SK-N-SH (cell line): ENCODE results near the gene SLC38A3. TPM values are rescaled to one million over a fixed set of nuclear protein-coding genes. Genes with fewer than 3 reads are reported as not detected.

Experiments
- CTCF ChIA-PET: fragments of 300-600, 350-600 bp; formaldehyde crosslinking; extraction: SDS; loops from one replicate; lab custom pipeline; 2021; lab: Yijun Ruan, JAX
- POLR2A ChIA-PET: fragments of 350-600 bp; sonication (Branson Sonifier 250); formaldehyde crosslinking; extraction: SDS; loops from one replicate; lab custom pipeline; 2020; ENCODE audit warnings: antibody characterized with exemption, inconsistent platforms; lab: Yijun Ruan, JAX
- DNase-seq: peaks from one replicate; pipeline ENCODE4 v3.0.0; 2012
- H2AFZ ChIP-seq: fragments of 200-600 bp; sonication (generic); 2 replicates; pipeline ENCODE4 v1.8.1; 2016; ENCODE audit warnings: antibody characterized with exemption, mild to moderate bottlenecking, low read depth
- H3F3A ChIP-seq: fragments of 200-600 bp; sonication (generic); replicated peaks from 2 replicates; pipeline ENCODE3; 2016; ENCODE audit warnings: antibody characterized with exemption, mild to moderate bottlenecking; ENCODE audit not compliant: insufficient read depth
- H3K27ac ChIP-seq, 2 experiments: fragments of 200-500 bp in 1 of 2; fragments of 200-600 bp in 1 of 2; sonication (Bioruptor generic) in 1 of 2; sonication (generic), shearing (Covaris generic) in 1 of 2; 2 replicates each; pipeline versions ENCODE4 v1.5.1 to v1.6.1; 2014 to 2016; ENCODE audit warnings: low read depth in 2 of 2, inconsistent platforms in 1 of 2, low read length in 1 of 2, mild to moderate bottlenecking in 1 of 2, mixed read lengths in 1 of 2
- H3K27me3 ChIP-seq: fragments of 200-600 bp; sonication (generic), shearing (Covaris generic); 2 replicates; pipeline ENCODE4 v1.6.1; 2016; ENCODE audit warnings: mixed run types; ENCODE audit not compliant: insufficient read depth
- H3K36me3 ChIP-seq, 2 experiments: fragments of 200-500 bp in 1 of 2; fragments of 200-600 bp in 1 of 2; sonication (Bioruptor generic) in 1 of 2; sonication (generic) in 1 of 2; replicated peaks in 1 of 2; 2 replicates each; pipeline versions ENCODE3 to v1.5.1; 2014 to 2016; ENCODE audit warnings: low read length in 1 of 2, mild to moderate bottlenecking in 1 of 2; ENCODE audit not compliant: insufficient read depth in 2 of 2, control insufficient read depth in 1 of 2
- H3K4me1 ChIP-seq, 2 experiments: fragments of 200-500 bp in 1 of 2; fragments of 200-600 bp in 1 of 2; sonication (Bioruptor generic) in 1 of 2; sonication (generic), shearing (Covaris generic) in 1 of 2; 2 replicates each; pipeline versions ENCODE4 v1.5.1 to v1.6.1; 2014 to 2016; ENCODE audit warnings: low read depth in 1 of 2, low read length in 1 of 2, mixed run types in 1 of 2; ENCODE audit not compliant: insufficient read depth in 2 of 2, control insufficient read depth in 1 of 2
- H3K4me2 ChIP-seq: fragments of 200-600 bp; sonication (generic), shearing (Covaris generic); 2 replicates; pipeline ENCODE4 v1.6.1; 2017; ENCODE audit warnings: mixed run types
- H3K4me3 ChIP-seq, 2 experiments: fragments of 200-500 bp in 1 of 2; fragments of 200-600 bp in 1 of 2; sonication (Bioruptor generic) in 1 of 2; sonication (generic), shearing (Covaris generic) in 1 of 2; 2 replicates each; pipeline versions ENCODE4 v1.5.1 to v1.8.1; 2014 to 2016; ENCODE audit warnings: low read depth in 2 of 2, inconsistent platforms in 1 of 2, low read length in 1 of 2, mild to moderate bottlenecking in 1 of 2, mixed read lengths in 1 of 2, moderate library complexity in 1 of 2
- H3K79me2 ChIP-seq: fragments of 200-600 bp; sonication (generic); 2 replicates; pipeline ENCODE4 v1.8.1; 2017; ENCODE audit warnings: mild to moderate bottlenecking; ENCODE audit not compliant: insufficient read depth
- H3K9ac ChIP-seq: fragments of 200-600 bp; sonication (generic); 2 replicates; pipeline ENCODE4 v1.6.1; 2017; ENCODE audit warnings: mixed run types
- H3K9me2 ChIP-seq: fragments of 200-600 bp; sonication (generic); 2 replicates; pipeline ENCODE4 v1.6.1; 2017; ENCODE audit warnings: mixed run types
- H3K9me3 ChIP-seq: fragments of 200-600 bp; sonication (generic); 2 replicates; pipeline ENCODE4 v1.6.1; 2017; ENCODE audit warnings: mixed run types, mild to moderate bottlenecking, moderate library complexity
- H4K20me1 ChIP-seq: fragments of 200-600 bp; sonication (generic); 2 replicates; pipeline ENCODE4 v1.6.1; 2017; ENCODE audit warnings: mild to moderate bottlenecking, mixed run types; ENCODE audit not compliant: insufficient read depth
- CHD2 ChIP-seq: fragments of 150-350 bp; IDR thresholded peaks from 2 replicates; pipeline ENCODE4 v1.6.1; 2018; ENCODE audit warnings: low read length; ENCODE audit not compliant: partially characterized antibody
- ELF1 ChIP-seq: IDR thresholded peaks from 2 replicates; pipeline ENCODE4 v1.4.0; 2012
- EP300 ChIP-seq, 2 experiments: IDR thresholded peaks; 2 replicates each; pipeline versions ENCODE4 v1.4.0 to v1.6.1; 2012; ENCODE audit warnings: borderline replicate concordance in 1 of 2, low read depth in 1 of 2, low read length in 1 of 2
- FOXJ3 ChIP-seq: sonication (generic); formaldehyde crosslinking; IDR thresholded peaks from 2 replicates; pipeline ENCODE4 v1.5.1; 2020; ENCODE audit warnings: mild to moderate bottlenecking, missing genetic modification reagents
- FOXM1 ChIP-seq: IDR thresholded peaks from 2 replicates; pipeline ENCODE4 v1.4.0; 2012; ENCODE audit warnings: low read depth, mild to moderate bottlenecking
- GABPA ChIP-seq: IDR thresholded peaks from 2 replicates; pipeline ENCODE4 v1.4.0; 2012; ENCODE audit warnings: low read depth, mild to moderate bottlenecking
- IRF3 ChIP-seq: fragments of 150-350 bp; IDR thresholded peaks from 2 replicates; pipeline ENCODE4 v1.6.1; 2016; ENCODE audit warnings: mild to moderate bottlenecking, low read depth, low read length
- JUND ChIP-seq: IDR thresholded peaks from 2 replicates; pipeline ENCODE4 v1.4.0; 2012
- MAX ChIP-seq: IDR thresholded peaks from 2 replicates; pipeline ENCODE4 v1.4.0; 2012; ENCODE audit warnings: low read depth
- MXI1 ChIP-seq: IDR thresholded peaks from 2 replicates; pipeline ENCODE4 v1.6.1; 2012; ENCODE audit warnings: mild to moderate bottlenecking, low read depth, low read length, improper control_type of control experiment
- PBX3 ChIP-seq: IDR thresholded peaks from 2 replicates; pipeline ENCODE4; 2012
- REST ChIP-seq: IDR thresholded peaks from 2 replicates; pipeline ENCODE4 v1.6.1; 2012; ENCODE audit warnings: mild to moderate bottlenecking, low read depth, low read length, moderate library complexity
- RXRA ChIP-seq: IDR thresholded peaks from 2 replicates; pipeline ENCODE4 v1.4.0; 2012; ENCODE audit warnings: low read depth, mild to moderate bottlenecking, borderline replicate concordance
- TEAD4 ChIP-seq: IDR thresholded peaks from 2 replicates; pipeline ENCODE4 v1.4.0; 2012; ENCODE audit warnings: mild to moderate bottlenecking, borderline replicate concordance; ENCODE audit not compliant: insufficient read depth
- USF1 ChIP-seq: IDR thresholded peaks from 2 replicates; pipeline ENCODE4 v1.4.0; 2012; ENCODE audit warnings: low read depth, borderline replicate concordance
- USF2 ChIP-seq: fragments of 150-350 bp; IDR thresholded peaks from 2 replicates; pipeline ENCODE4 v1.6.1; 2017; ENCODE audit warnings: antibody characterized with exemption, low read length, low read depth, borderline replicate concordance
- WGBS: methylation state at CpG from one replicate; pipeline ENCODE4 v1.1.6; 2017; ENCODE audit warnings: low lambda C conversion rate; 5-methylcytosine and 5-hydroxymethylcytosine counted together
- polyA plus RNA-seq, 3 experiments: library from polyadenylated mRNA; depleted of rRNA; stranded (reverse); fragments of >200 nt; gene quantifications; 2 replicates each; pipeline ENCODE4 v1.2.3, GENCODE V29; 2012

The SLC38A3 gene
- polyA plus RNA-seq, 1 of the 3 experiments (the other 2 are of a cell fraction), result 0.84 TPM

GRCh38 chr3:50194903-50195500 lies 10.1 kb upstream of the SLC38A3 start:
- 87% methylated on average over 8 of the region's 14 CpGs for WGBS
- TF ChIP-seq USF1, result no peak
- no peak for TF ChIP-seq MXI1
- TF ChIP-seq JUND, result no peak
- no peak for TF ChIP-seq GABPA
- TF ChIP-seq ELF1, result no peak
- TF ChIP-seq IRF3, result no peak
- TF ChIP-seq FOXM1, result no peak
- no peak for TF ChIP-seq TEAD4
- no peak for TF ChIP-seq CHD2
- TF ChIP-seq REST, result no peak
- TF ChIP-seq PBX3, result no peak
- TF ChIP-seq USF2, result no peak
- no peak for TF ChIP-seq MAX
- TF ChIP-seq EP300 (IDR thresholded peaks at IDR 0.05; ENCODE audit: borderline replicate concordance in 1 of 2, low read depth in 1 of 2, low read length in 1 of 2), result no peak
- no peak for TF ChIP-seq FOXJ3 (CRISPR knock-in tag)
- no peak for TF ChIP-seq RXRA
- no peak overlapping the region for H3K9ac ChIP-seq
- peaks cover 0 to 17% of the 10 kb centered on the region in 2 experiments; a peak in 1 of 4 replicates for H3K4me1 ChIP-seq
- H3K27ac ChIP-seq, result no peak overlapping the region
- H3K79me2 ChIP-seq, result no peaks in the 10 kb centered on the region
- peak overlapping the region; percentile 12 to 54; a peak in 3 of 4 replicates for H3K4me3 ChIP-seq
- peaks cover 51% of the 10 kb centered on the region for H3K27me3 ChIP-seq
- ChIA-PET CTCF (interaction anchor here (0.7 to 23.1 kb wide), 22 partner anchors 9 to 407 kb away, joined by 3 to 1375 read pairs (median 8); partner anchors contain the start of genes GNAI2, IFRD2, LSMEM2 and SEMA3B), POLR2A (interaction anchor here (1.0 to 1.9 kb wide), 3 partner anchors 26 to 51 kb away, joined by 3 to 14 read pairs (median 4); no protein-coding TSS in a partner anchor)
- peaks cover 4% of the 10 kb centered on the region for H3F3A ChIP-seq
- no peak overlapping the region for H2AFZ ChIP-seq
- H4K20me1 ChIP-seq, result no peaks in the 10 kb centered on the region
- peak; percentile 87 for DNase-seq
- H3K4me2 ChIP-seq, result peak overlapping the region; percentile 49; the same call in 1 of the 2 replicates
- no peaks in the 10 kb centered on the region for H3K9me3 ChIP-seq
- H3K9me2 ChIP-seq, result no peaks in the 10 kb centered on the region
- no peaks in the 10 kb centered on the region for H3K36me3 ChIP-seq
